Measurements from ENCODE around the gene SLC22A5. TPM values are rescaled to one million over a fixed set of nuclear protein-coding genes. Genes with fewer than 3 reads are reported as not detected.

SLC22A5 gene
- polyA plus RNA-seq, 1 donor (not counting 4 experiments of a cell fraction or from before 2014, with no cell fraction given): 14.8 TPM

- TF ChIP-seq CTCF (optimal IDR thresholded peaks at IDR 0.05 in 1 of 3, IDR thresholded peaks at IDR 0.05 in 1 of 3, conservative IDR thresholded peaks at IDR 0.05 in 1 of 3; ENCODE audit: extremely low read depth in 1 of 3, insufficient read depth in 2 of 3, low read length in 3 of 3): no peak
- no peak for TF ChIP-seq EZH2 (IDR thresholded peaks at IDR 0.05; ENCODE audit: low read length)
- Histone ChIP-seq H3K4me1 (ENCODE audit: control insufficient read depth, extremely low read depth, insufficient read depth, low read length) (peaks cover 44% of the 10 kb centered on the region), H3K36me3 (ENCODE audit: control insufficient read depth in 2 of 2, extremely low read depth in 1 of 2, insufficient read depth in 2 of 2, low read length in 2 of 2) (peaks cover 13 to 19% of the 10 kb centered on the region in 2 experiments), H3K4me2 (ENCODE audit: control insufficient read depth, extremely low read depth, insufficient read depth, low read depth, low read length) (no peak overlapping the region), H3K27me3 (ENCODE audit: control insufficient read depth, extremely low read depth, insufficient read depth, low read length) (no peaks in the 10 kb centered on the region), H4K20me1 (ENCODE audit: control insufficient read depth, extremely low read depth, insufficient read depth, low read length) (no peaks in the 10 kb centered on the region), H3K9ac (ENCODE audit: control insufficient read depth, extremely low read depth, insufficient read depth, low read length) (no peak overlapping the region), H3K27ac (ENCODE audit: control insufficient read depth, insufficient read depth, low read length) (no peak overlapping the region), H3K4me3 (ENCODE audit: control insufficient read depth in 2 of 3, extremely low read depth in 1 of 3, insufficient read depth in 2 of 3, low read depth in 1 of 3, low read length in 3 of 3) (no peak overlapping the region), H3K9me1 (ENCODE audit: control insufficient read depth, extremely low read depth, insufficient read depth, low read length) (no peaks in the 10 kb centered on the region), H2AFZ (ENCODE audit: control insufficient read depth, low read length) (no peak overlapping the region), H3K79me2 (ENCODE audit: control insufficient read depth, insufficient read depth, low read length) (no peaks in the 10 kb centered on the region), H3K9me3 (ENCODE audit: control insufficient read depth, low read depth, low read length) (no peaks in the 10 kb centered on the region)
- dilution Hi-C loops (cut with MboI; ENCODE audit: extremely low pct_ligation_motif_present, low sequenced_read_pairs): no loop called here
- FAIRE-seq: no peak
- DNase-seq (ENCODE audit: low read depth, low spot score): no peak
Observed at GRCh38 chr5:132384506-132385050, 15.1 kb downstream of the SLC22A5 start.

DNA sequence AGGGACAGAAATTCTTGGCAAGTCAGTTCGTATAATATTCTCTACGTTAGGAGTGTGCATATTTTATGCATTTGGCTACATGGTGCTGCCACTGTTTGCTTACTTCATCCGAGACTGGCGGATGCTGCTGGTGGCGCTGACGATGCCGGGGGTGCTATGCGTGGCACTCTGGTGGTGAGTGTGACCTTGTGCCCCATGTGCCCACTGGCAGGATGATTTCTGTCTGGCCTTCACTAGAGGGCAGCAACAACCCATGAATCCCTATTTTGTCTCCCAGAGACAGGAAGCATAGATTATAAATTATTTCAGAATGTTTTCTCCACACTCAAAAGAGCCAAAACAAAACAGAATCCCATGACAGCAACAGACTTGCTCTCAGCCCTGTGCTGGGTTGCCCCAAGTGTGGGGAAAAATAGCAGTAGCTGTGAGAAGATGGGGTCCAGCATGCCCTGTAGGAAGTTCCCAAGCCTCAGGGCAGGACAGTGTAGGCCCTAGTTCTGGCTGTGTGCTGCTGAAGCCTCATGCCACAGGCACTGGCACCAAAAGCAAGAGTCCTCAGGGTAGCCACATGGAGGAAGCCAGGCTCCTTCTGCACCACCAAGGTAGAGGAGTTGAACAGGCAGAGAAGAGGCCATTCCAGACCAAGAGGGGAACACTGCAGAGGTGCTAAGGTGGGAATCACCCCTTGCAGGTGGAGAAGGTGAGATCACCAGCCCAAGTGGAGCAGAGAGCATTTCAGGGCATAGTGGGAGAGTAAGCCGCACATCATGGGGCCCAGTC is 16.0 kb downstream of the SLC22A5 start:
- H3K4me1 ChIP-seq (ENCODE audit: control insufficient read depth, extremely low read depth, insufficient read depth, low read length): peaks cover 50% of the 10 kb centered on the region
- H3K27me3 ChIP-seq (ENCODE audit: control insufficient read depth, extremely low read depth, insufficient read depth, low read length): no peaks in the 10 kb centered on the region
- dilution Hi-C loops (cut with MboI; ENCODE audit: extremely low pct_ligation_motif_present, low sequenced_read_pairs): no loop called here
- peak overlapping the region; percentile 25 for H3K27ac ChIP-seq (ENCODE audit: control insufficient read depth, insufficient read depth, low read length)
- H4K20me1 ChIP-seq (ENCODE audit: control insufficient read depth, extremely low read depth, insufficient read depth, low read length): no peaks in the 10 kb centered on the region
- H3K79me2 ChIP-seq (ENCODE audit: control insufficient read depth, insufficient read depth, low read length): no peaks in the 10 kb centered on the region
- DNase-seq (ENCODE audit: low read depth, low spot score) (no peak), FAIRE-seq (no peak)
- no peak overlapping the region for H3K4me2 ChIP-seq (ENCODE audit: control insufficient read depth, extremely low read depth, insufficient read depth, low read depth, low read length)
- no peaks in the 10 kb centered on the region for H3K9me1 ChIP-seq (ENCODE audit: control insufficient read depth, extremely low read depth, insufficient read depth, low read length)
- TF ChIP-seq CTCF (optimal IDR thresholded peaks at IDR 0.05 in 1 of 3, IDR thresholded peaks at IDR 0.05 in 1 of 3, conservative IDR thresholded peaks at IDR 0.05 in 1 of 3; ENCODE audit: extremely low read depth in 1 of 3, insufficient read depth in 2 of 3, low read length in 3 of 3) (peak in 2 of 3 experiments; percentile 48 to 69), EZH2 (IDR thresholded peaks at IDR 0.05; ENCODE audit: low read length) (no peak)
- H3K36me3 ChIP-seq (ENCODE audit: control insufficient read depth in 2 of 2, extremely low read depth in 1 of 2, insufficient read depth in 2 of 2, low read length in 2 of 2): peaks cover 10 to 20% of the 10 kb centered on the region in 2 experiments
- no peak overlapping the region for H2AFZ ChIP-seq (ENCODE audit: control insufficient read depth, low read length)
- no peak overlapping the region for H3K9ac ChIP-seq (ENCODE audit: control insufficient read depth, extremely low read depth, insufficient read depth, low read length)
- no peaks in the 10 kb centered on the region for H3K9me3 ChIP-seq (ENCODE audit: control insufficient read depth, low read depth, low read length)
- no peak overlapping the region for H3K4me3 ChIP-seq (ENCODE audit: control insufficient read depth in 2 of 3, extremely low read depth in 1 of 3, insufficient read depth in 2 of 3, low read depth in 1 of 3, low read length in 3 of 3)

Data from keratinocyte (primary cell).